ENCODE data around the gene CEP126. TPM values are rescaled to one million over a fixed set of nuclear protein-coding genes. Genes with fewer than 3 reads are reported as not detected.

CEP126 gene
- total RNA-seq, 1 experiment from 2014 or later, result 2.0 TPM

DNA sequence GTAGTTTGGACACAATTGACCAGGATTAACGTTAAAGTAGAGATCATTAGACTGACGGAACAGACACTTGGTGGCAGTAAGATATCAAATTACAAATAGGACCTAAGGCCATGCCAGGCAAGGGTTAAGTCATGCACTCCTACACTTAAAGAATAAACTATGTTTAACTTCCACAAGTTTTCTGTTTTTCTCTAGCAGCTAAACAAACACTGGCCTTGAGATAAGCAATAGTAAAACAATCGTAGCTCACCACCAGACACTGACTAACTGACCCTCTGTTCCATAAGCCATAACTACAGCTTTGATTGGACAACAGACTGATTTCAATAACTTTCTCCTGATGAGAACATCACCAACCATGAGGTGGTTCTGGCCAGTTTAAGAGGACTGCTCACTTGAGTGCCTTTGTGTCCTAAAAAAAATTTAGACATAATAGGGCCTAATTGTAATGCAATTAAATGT, 2.0 kb upstream of the CEP126 start:
- Histone ChIP-seq H3K4me2 (ENCODE audit: low read length) (no peak overlapping the region), H3K9ac (ENCODE audit: low read length) (no peak overlapping the region), H3K36me3 (ENCODE audit: control insufficient read depth in 1 of 2, insufficient read depth in 2 of 2, low read length in 2 of 2) (no peaks in the 10 kb centered on the region), H3K27ac (ENCODE audit: low read depth, low read length) (no peak overlapping the region), H3K79me2 (ENCODE audit: insufficient read depth, low read length) (no peaks in the 10 kb centered on the region), H4K20me1 (ENCODE audit: insufficient read depth) (no peaks in the 10 kb centered on the region), H2AFZ (ENCODE audit: low read depth, low read length, poor library complexity, severe bottlenecking) (no peak overlapping the region), H3K27me3 (ENCODE audit: insufficient read depth, low read length) (no peaks in the 10 kb centered on the region), H3K4me3 (replicated peaks in 1 of 2; ENCODE audit: low read depth in 1 of 2, low read length in 2 of 2) (no peak overlapping the region), H3K4me1 (ENCODE audit: control insufficient read depth in 1 of 2, insufficient read depth in 2 of 2, low read length in 2 of 2) (peaks cover 5 to 23% of the 10 kb centered on the region in 2 experiments; a peak in 3 of 4 replicates), H3K9me2 (ENCODE audit: insufficient read depth) (no peaks in the 10 kb centered on the region), H3K9me3 (ENCODE audit: control insufficient read depth in 1 of 2, insufficient read depth in 1 of 2, low read depth in 1 of 2, low read length in 2 of 2) (no peaks in the 10 kb centered on the region)
- DNase-seq (ENCODE audit: low read depth, low spot score) (no peak), ATAC-seq (no peak)
- TF ChIP-seq YY1 (IDR thresholded peaks at IDR 0.05; ENCODE audit: extremely low read depth, insufficient replicate concordance, low read depth, low read length) (no peak), EGR1 (IDR thresholded peaks at IDR 0.05; ENCODE audit: low read depth) (no peak), EZH2 (IDR thresholded peaks at IDR 0.05) (no peak), SRF (IDR thresholded peaks at IDR 0.05; ENCODE audit: low read depth) (no peak), RAD21 (IDR thresholded peaks at IDR 0.05; ENCODE audit: low read depth) (peak; percentile 46), SIN3A (IDR thresholded peaks at IDR 0.05; ENCODE audit: low read depth) (no peak), ELF1 (IDR thresholded peaks at IDR 0.05; ENCODE audit: borderline replicate concordance, low read depth) (no peak), REST (IDR thresholded peaks at IDR 0.05; ENCODE audit: low read depth) (no peak)
- POLR2A ChIA-PET, result interaction anchor here (0.6 kb wide), 1 partner anchor 14 kb away, joined by 3 read pairs; no protein-coding TSS in a partner anchor
- intact Hi-C loops (cut with micrococcal nuclease), result no loop called here
- RAD21 ChIA-PET (ENCODE audit: low non-redundant PET in 1 of 2, low total read pairs in 2 of 2, uncharacterized antibody in 2 of 2, unreplicated experiment in 2 of 2), result no interaction called here
- CTCF ChIA-PET, result interaction anchor here (1.6 kb wide), 1 partner anchor 95 kb away, joined by 4 read pairs; no protein-coding TSS in a partner anchor
- BruUV-seq (replicated peaks), result no TSS peak
